ENCODE results near the gene MMP12.

DNA sequence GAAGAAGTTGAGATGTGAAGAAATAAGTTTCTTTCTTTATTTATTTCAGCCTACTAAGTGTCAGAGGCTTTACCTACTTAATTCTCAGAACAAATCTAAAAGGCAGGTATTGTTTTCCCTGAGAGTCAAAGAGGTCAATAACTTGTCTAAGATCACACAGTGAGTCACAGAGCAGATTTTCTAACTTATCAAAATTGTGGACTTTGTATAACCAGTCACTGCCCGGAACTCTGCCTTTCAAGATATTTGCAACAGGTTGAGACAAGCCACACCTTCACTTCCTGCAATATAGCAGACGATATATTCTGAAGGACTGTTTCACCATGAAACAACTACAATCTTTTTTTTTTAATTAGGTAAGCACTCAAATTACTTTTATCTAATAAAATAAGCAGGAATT is 20.8 kb downstream of the MMP12 start:
- TF ChIP-seq POLR2A (IDR thresholded peaks at IDR 0.05; ENCODE audit: low read depth, low read length) (no peak), POLR2AphosphoS5 (IDR thresholded peaks at IDR 0.05; ENCODE audit: low read depth, low read length) (no peak), TAF1 (IDR thresholded peaks at IDR 0.05; ENCODE audit: low read depth, low read length) (no peak), POU2F2 (IDR thresholded peaks at IDR 0.05; ENCODE audit: low read depth, low read length) (no peak), SPI1 (IDR thresholded peaks at IDR 0.05; ENCODE audit: low read depth, low read length) (no peak)
